HL-60 (cell line): ENCODE data around the gene ALOXE3.

Experiments
- GABPA ChIP-seq: IDR thresholded peaks from 2 replicates; pipeline ENCODE4 v1.6.1; 2012; ENCODE audit warnings: low read depth
- POLR2AphosphoS5 ChIP-seq: IDR thresholded peaks from 2 replicates; pipeline ENCODE4 v1.6.1; 2012; ENCODE audit warnings: low read depth
- SPI1 ChIP-seq: IDR thresholded peaks from 2 replicates; pipeline ENCODE4 v1.6.1; 2012; ENCODE audit warnings: low read depth, mild to moderate bottlenecking, borderline replicate concordance
- TF ChIP-seq, protein P1 (sequence below): IDR thresholded peaks from one replicate; pipeline ENCODE4 v1.5.1; 2011; ENCODE audit warnings: low read length, control low read depth, inconsistent platforms; ENCODE audit not compliant: insufficient read depth
- TF ChIP-seq, protein P2 (sequence below): IDR thresholded peaks from 2 replicates; pipeline ENCODE4 v1.6.1; 2012; ENCODE audit warnings: low read depth; ENCODE audit not compliant: insufficient replicate concordance

DNA sequence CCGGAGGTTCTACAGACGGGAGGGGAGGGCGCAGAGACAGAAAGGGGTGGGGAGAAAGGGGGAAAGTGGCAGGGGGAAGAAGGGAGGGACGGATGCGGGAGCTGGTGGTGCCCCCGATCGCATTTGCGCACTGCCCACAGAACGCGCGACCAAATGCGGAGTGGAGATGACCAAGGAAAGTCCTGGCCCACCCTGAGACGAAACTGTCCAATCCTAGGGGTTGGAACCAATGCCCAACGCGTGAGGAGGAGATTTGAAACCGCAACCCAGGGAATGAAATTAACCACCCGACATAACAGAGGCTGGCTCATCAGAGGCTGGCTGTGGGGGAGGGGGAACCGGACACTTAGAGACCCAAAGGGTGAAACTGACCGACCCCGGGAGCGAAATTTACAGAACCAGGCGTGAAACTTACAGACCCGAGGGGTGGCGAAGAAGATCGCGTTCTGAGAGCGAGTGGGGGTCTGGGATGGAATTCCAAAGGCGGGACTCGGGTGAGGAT lies 4.2 kb upstream of the ALOXE3 start:
- TF ChIP-seq, protein P1, sequence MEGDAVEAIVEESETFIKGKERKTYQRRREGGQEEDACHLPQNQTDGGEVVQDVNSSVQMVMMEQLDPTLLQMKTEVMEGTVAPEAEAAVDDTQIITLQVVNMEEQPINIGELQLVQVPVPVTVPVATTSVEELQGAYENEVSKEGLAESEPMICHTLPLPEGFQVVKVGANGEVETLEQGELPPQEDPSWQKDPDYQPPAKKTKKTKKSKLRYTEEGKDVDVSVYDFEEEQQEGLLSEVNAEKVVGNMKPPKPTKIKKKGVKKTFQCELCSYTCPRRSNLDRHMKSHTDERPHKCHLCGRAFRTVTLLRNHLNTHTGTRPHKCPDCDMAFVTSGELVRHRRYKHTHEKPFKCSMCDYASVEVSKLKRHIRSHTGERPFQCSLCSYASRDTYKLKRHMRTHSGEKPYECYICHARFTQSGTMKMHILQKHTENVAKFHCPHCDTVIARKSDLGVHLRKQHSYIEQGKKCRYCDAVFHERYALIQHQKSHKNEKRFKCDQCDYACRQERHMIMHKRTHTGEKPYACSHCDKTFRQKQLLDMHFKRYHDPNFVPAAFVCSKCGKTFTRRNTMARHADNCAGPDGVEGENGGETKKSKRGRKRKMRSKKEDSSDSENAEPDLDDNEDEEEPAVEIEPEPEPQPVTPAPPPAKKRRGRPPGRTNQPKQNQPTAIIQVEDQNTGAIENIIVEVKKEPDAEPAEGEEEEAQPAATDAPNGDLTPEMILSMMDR: no peak
- TF ChIP-seq GABPA: no peak
- TF ChIP-seq, protein P2, sequence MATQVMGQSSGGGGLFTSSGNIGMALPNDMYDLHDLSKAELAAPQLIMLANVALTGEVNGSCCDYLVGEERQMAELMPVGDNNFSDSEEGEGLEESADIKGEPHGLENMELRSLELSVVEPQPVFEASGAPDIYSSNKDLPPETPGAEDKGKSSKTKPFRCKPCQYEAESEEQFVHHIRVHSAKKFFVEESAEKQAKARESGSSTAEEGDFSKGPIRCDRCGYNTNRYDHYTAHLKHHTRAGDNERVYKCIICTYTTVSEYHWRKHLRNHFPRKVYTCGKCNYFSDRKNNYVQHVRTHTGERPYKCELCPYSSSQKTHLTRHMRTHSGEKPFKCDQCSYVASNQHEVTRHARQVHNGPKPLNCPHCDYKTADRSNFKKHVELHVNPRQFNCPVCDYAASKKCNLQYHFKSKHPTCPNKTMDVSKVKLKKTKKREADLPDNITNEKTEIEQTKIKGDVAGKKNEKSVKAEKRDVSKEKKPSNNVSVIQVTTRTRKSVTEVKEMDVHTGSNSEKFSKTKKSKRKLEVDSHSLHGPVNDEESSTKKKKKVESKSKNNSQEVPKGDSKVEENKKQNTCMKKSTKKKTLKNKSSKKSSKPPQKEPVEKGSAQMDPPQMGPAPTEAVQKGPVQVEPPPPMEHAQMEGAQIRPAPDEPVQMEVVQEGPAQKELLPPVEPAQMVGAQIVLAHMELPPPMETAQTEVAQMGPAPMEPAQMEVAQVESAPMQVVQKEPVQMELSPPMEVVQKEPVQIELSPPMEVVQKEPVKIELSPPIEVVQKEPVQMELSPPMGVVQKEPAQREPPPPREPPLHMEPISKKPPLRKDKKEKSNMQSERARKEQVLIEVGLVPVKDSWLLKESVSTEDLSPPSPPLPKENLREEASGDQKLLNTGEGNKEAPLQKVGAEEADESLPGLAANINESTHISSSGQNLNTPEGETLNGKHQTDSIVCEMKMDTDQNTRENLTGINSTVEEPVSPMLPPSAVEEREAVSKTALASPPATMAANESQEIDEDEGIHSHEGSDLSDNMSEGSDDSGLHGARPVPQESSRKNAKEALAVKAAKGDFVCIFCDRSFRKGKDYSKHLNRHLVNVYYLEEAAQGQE: no peak
- TF ChIP-seq POLR2AphosphoS5: no peak
- no peak for TF ChIP-seq SPI1
